MM.1S (cell line): Measurements from ENCODE around the gene ITPRIP.

Experiments used
- DNase-seq: peaks from one replicate; pipeline ENCODE4 v3.0.0-alpha.2; 2015
- H2AFZ ChIP-seq: fragments of 300-600 bp; sonication (generic); 2 replicates; pipeline ENCODE4 v1.6.0; 2016; ENCODE audit warnings: antibody characterized with exemption, low read length
- H3F3A ChIP-seq: fragments of 300-600 bp; sonication (generic); 2 replicates; pipeline ENCODE4 v1.6.1; 2016; ENCODE audit warnings: mild to moderate bottlenecking, antibody characterized with exemption, low read length, moderate library complexity, mixed read lengths; ENCODE audit not compliant: insufficient read depth
- H3K27ac ChIP-seq: fragments of 300-600 bp; sonication (generic); 2 replicates; pipeline ENCODE4 v1.5.1; 2016; ENCODE audit warnings: mild to moderate bottlenecking, low read length
- H3K27me3 ChIP-seq: fragments of 300-600 bp; sonication (generic); replicated peaks from 2 replicates; pipeline ENCODE4 v1.6.0; 2016; ENCODE audit warnings: low read length; ENCODE audit not compliant: insufficient read depth
- H3K36me3 ChIP-seq: fragments of 300-600 bp; sonication (generic); replicated peaks from 2 replicates; pipeline ENCODE4 v1.6.1; 2016; ENCODE audit warnings: mild to moderate bottlenecking, low read length, mixed read lengths; ENCODE audit not compliant: insufficient read depth
- H3K4me1 ChIP-seq: fragments of 300-600 bp; sonication (generic); 2 replicates; pipeline ENCODE4 v1.6.1; 2016; ENCODE audit warnings: low read length, mixed read lengths
- H3K4me2 ChIP-seq: fragments of 300-600 bp; sonication (generic); 2 replicates; pipeline ENCODE4 v1.6.0; 2016; ENCODE audit warnings: low read depth, low read length
- H3K4me3 ChIP-seq: fragments of 300-600 bp; sonication (generic); 2 replicates; pipeline ENCODE4 v1.5.1; 2016; ENCODE audit warnings: low read length, mixed read lengths
- H3K79me2 ChIP-seq: fragments of 300-600 bp; sonication (generic); 2 replicates; pipeline ENCODE4 v1.6.1; 2016; ENCODE audit warnings: mixed run types, low read length, mixed read lengths
- H3K9ac ChIP-seq: fragments of 300-600 bp; sonication (generic); 2 replicates; pipeline ENCODE4 v1.6.1; 2016; ENCODE audit warnings: low read length, mixed read lengths
- H3K9me2 ChIP-seq: fragments of 300-600 bp; sonication (generic); replicated peaks from 2 replicates; pipeline ENCODE4 v1.6.1; 2016; ENCODE audit warnings: mild to moderate bottlenecking, low read length, mixed read lengths; ENCODE audit not compliant: insufficient read depth
- H3K9me3 ChIP-seq: fragments of 300-600 bp; sonication (generic); replicated peaks from 2 replicates; pipeline ENCODE4 v1.6.1; 2016; ENCODE audit warnings: mild to moderate bottlenecking, low read length, mixed read lengths; ENCODE audit not compliant: insufficient read depth
- H4K20me1 ChIP-seq: fragments of 300-600 bp; sonication (generic); 2 replicates; pipeline ENCODE4 v1.6.1; 2016; ENCODE audit warnings: mild to moderate bottlenecking, low read length, moderate library complexity, mixed read lengths; ENCODE audit not compliant: insufficient read depth
- EZH2 ChIP-seq: fragments of 300-600 bp; sonication (generic); optimal IDR thresholded peaks from 2 replicates; pipeline ENCODE3; 2017; ENCODE audit warnings: low read depth, mild to moderate bottlenecking, antibody characterized with exemption, low read length, mixed read lengths
- EZH2phosphoT487 ChIP-seq: fragments of 300-600 bp; sonication (generic); IDR thresholded peaks from 2 replicates; pipeline ENCODE4 v1.6.1; 2018; ENCODE audit warnings: antibody characterized with exemption, low read length
- TF ChIP-seq, protein P1 (sequence below): fragments of 300-600 bp; sonication (generic); IDR thresholded peaks from 2 replicates; pipeline ENCODE4 v1.5.1; 2016; ENCODE audit warnings: antibody characterized with exemption, low read length, mixed read lengths

Gene ITPRIP

DNA sequence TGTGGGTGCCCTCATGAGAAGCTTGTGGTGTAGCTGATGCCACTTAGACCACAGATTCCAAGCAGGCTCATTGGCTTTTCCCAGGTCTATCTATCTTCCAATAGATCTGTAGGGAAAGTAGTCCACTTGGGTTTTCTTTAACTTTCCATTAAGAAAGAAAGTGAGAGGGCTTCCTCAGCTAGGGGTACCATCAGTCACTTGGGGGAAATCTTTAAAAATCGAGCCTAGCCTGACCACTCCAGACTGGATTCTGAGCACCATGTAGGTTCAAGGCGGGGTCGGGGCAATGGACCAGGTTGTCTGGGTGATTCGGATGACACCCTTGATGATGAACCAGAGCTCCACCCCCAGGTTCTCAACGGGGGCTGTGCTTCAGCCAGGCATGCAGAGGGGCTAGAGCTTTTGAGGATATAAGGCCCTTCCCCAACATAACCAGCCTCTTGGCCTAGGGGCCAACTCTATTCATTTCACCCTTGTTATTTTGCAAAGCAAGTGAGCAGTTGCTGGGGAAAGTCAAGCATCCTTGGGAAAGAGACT lies 27.0 kb downstream of the ITPRIP start:
- no peaks in the 10 kb centered on the region for H4K20me1 ChIP-seq
- no peaks in the 10 kb centered on the region for H3K36me3 ChIP-seq
- H3K4me1 ChIP-seq, result peaks cover 17% of the 10 kb centered on the region

DNA sequence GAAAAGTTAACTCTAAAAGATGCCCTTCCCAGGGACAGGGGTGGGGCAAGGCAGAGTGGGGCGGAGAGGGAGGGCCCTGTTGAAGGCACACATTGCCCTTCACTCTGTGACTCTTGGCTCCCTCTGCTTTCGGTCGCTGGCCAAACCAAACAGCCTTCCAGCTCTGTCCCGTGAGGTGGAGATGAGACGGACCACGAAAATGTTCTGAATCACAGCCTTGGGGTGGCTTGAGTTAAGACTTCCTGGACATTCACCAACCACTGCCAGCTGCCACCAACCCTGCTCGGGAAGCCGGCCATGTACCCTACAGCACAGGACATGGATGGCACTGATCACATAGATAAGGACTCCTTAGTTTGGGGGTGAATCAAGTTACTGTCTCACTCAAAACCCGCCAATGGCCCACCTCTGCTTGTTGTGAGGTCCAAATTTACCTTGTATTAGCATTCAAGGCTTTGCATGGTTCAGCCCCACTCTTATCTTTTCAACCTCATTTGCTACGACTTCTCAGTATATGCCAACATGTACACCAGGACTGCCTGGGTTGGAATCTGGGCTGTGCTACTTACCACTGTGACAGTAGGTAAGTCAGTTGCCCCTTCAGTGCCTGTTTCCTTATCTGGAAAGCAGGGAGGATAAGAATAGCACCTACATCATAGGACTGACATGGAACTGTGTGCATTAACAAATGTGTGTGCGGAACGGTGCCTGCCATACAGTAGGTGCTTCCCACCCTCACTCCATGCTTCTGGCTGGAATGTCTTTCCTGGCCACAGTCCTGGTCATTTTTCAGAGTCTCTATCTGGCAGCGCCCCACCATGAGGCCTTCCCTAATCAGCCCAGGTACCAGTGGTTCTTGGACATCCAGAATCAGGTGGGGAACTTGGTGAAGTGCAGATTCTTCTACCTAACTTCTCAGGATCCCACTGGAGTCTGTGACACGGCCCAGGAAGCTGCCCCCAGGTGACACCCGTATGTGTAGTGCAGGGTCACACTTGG lies 28.0 kb downstream of the ITPRIP start:
- no peak overlapping the region for H3K4me2 ChIP-seq
- no peak for DNase-seq
- no peaks in the 10 kb centered on the region for H4K20me1 ChIP-seq
- H3K27me3 ChIP-seq, result no peaks in the 10 kb centered on the region
- no peaks in the 10 kb centered on the region for H3K79me2 ChIP-seq
- H2AFZ ChIP-seq, result no peak overlapping the region
- H3K9ac ChIP-seq, result no peak overlapping the region
- no peaks in the 10 kb centered on the region for H3K36me3 ChIP-seq
- H3K4me3 ChIP-seq, result no peak overlapping the region
- H3K27ac ChIP-seq, result no peak overlapping the region
- TF ChIP-seq EZH2phosphoT487, result no peak
- TF ChIP-seq EZH2, result no peak
- TF ChIP-seq, protein P1, sequence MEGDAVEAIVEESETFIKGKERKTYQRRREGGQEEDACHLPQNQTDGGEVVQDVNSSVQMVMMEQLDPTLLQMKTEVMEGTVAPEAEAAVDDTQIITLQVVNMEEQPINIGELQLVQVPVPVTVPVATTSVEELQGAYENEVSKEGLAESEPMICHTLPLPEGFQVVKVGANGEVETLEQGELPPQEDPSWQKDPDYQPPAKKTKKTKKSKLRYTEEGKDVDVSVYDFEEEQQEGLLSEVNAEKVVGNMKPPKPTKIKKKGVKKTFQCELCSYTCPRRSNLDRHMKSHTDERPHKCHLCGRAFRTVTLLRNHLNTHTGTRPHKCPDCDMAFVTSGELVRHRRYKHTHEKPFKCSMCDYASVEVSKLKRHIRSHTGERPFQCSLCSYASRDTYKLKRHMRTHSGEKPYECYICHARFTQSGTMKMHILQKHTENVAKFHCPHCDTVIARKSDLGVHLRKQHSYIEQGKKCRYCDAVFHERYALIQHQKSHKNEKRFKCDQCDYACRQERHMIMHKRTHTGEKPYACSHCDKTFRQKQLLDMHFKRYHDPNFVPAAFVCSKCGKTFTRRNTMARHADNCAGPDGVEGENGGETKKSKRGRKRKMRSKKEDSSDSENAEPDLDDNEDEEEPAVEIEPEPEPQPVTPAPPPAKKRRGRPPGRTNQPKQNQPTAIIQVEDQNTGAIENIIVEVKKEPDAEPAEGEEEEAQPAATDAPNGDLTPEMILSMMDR, result no peak
- H3F3A ChIP-seq, result peaks cover 14% of the 10 kb centered on the region; the same call in 1 of the 2 replicates
- no peaks in the 10 kb centered on the region for H3K9me2 ChIP-seq
- peaks cover 17% of the 10 kb centered on the region for H3K4me1 ChIP-seq
- H3K9me3 ChIP-seq, result no peaks in the 10 kb centered on the region

More for the DNA sequence above, 27.0 kb downstream of the ITPRIP start:
- H3K9me3 ChIP-seq, result no peaks in the 10 kb centered on the region
- no peak overlapping the region for H3K4me3 ChIP-seq
- no peak overlapping the region for H3K27ac ChIP-seq
- no peak overlapping the region for H3K4me2 ChIP-seq
- peaks cover 14% of the 10 kb centered on the region; the same call in 1 of the 2 replicates for H3F3A ChIP-seq
- H3K27me3 ChIP-seq, result no peaks in the 10 kb centered on the region
- TF ChIP-seq, protein P1, result no peak
- no peak for TF ChIP-seq EZH2
- TF ChIP-seq EZH2phosphoT487, result no peak
- no peak for DNase-seq
- H3K9me2 ChIP-seq, result no peaks in the 10 kb centered on the region
- no peak overlapping the region for H2AFZ ChIP-seq
- no peak overlapping the region for H3K9ac ChIP-seq
- H3K79me2 ChIP-seq, result no peaks in the 10 kb centered on the region

DNA sequence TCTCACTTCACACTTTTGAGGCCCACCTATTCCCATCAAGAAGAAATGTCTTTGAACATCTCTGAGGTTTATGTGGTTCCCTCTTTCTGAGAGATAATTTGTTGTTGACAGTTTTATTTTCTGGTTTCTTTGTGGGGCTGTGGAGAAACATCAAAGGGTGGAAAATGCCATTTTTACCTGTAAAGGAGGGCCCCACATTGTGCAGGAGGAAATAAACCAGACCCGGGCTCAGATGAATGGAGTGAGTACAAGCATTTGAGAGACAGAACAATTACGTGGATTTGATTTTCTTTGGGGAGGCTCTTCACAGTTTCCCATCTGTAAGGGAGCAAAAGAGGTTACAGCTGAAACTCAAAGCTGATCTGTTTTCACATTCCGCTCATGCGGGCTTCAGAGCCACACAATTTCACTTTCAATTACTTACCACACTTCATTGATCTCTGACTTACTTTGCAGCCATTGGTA lies 29.8 kb downstream of the ITPRIP start:
- Histone ChIP-seq H3K36me3 (no peaks in the 10 kb centered on the region), H3K79me2 (no peaks in the 10 kb centered on the region), H3K27me3 (no peaks in the 10 kb centered on the region), H2AFZ (no peak overlapping the region), H3F3A (peaks cover 14% of the 10 kb centered on the region; the same call in 1 of the 2 replicates), H3K9me2 (no peaks in the 10 kb centered on the region), H3K4me1 (peaks cover 17% of the 10 kb centered on the region), H3K4me3 (no peak overlapping the region), H3K4me2 (peak overlapping the region; percentile 61), H3K27ac (peak overlapping the region; percentile 40; the same call in 1 of the 2 replicates), H4K20me1 (no peaks in the 10 kb centered on the region), H3K9me3 (no peaks in the 10 kb centered on the region), H3K9ac (no peak overlapping the region)
- peak; percentile 69 for DNase-seq
- TF ChIP-seq, protein P1, result no peak
- TF ChIP-seq EZH2 (no peak), EZH2phosphoT487 (no peak)
